ENCODE results near the gene SFT2D1.

Gene SFT2D1

DNA sequence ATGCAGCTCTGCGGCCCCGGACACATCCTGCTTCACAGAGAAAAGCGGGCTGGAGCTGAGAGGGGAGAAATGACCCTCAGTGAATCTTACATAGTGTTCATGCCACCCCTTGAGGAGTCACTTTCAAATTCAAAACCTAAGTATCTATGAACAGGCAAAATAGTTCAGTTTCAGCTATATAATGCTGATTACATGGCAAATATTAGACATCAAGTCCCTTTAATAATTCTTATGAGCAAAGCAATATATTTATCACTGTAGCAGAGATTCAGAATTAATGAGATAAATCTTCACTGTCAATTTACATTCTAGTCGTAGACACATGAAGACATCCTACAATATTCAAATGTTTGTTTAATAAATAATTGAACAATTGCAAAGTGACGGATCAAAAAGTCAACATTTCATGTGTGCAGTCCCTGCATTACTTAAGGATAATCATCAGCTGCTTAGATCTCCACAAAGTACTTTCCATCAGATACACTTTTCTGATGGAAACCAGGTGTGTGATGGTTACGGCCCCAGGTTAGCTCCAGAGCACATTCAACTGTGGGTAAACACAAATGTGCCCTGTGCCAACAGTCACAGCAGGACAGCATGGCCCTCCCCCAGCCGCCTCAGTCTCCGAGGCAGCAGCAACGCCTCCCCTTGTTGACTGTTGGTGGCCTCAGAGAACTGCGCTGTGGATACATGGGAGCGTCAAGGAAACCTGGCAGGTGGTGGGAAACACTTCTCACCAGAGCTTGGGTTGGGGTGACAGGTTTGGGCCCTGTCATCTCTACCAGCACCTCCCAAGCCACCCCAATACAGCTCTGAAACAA, 33.4 kb downstream of the SFT2D1 start:
- TF ChIP-seq, protein P1, sequence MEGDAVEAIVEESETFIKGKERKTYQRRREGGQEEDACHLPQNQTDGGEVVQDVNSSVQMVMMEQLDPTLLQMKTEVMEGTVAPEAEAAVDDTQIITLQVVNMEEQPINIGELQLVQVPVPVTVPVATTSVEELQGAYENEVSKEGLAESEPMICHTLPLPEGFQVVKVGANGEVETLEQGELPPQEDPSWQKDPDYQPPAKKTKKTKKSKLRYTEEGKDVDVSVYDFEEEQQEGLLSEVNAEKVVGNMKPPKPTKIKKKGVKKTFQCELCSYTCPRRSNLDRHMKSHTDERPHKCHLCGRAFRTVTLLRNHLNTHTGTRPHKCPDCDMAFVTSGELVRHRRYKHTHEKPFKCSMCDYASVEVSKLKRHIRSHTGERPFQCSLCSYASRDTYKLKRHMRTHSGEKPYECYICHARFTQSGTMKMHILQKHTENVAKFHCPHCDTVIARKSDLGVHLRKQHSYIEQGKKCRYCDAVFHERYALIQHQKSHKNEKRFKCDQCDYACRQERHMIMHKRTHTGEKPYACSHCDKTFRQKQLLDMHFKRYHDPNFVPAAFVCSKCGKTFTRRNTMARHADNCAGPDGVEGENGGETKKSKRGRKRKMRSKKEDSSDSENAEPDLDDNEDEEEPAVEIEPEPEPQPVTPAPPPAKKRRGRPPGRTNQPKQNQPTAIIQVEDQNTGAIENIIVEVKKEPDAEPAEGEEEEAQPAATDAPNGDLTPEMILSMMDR (IDR thresholded peaks at IDR 0.05; ENCODE audit: low read depth, low read length), result no peak
- no peak for DNase-seq (ENCODE audit: extremely low read depth, low read depth)

GRCh38 chr6:166308033-166308768, 34.1 kb downstream of the SFT2D1 start, which contains the start of gene PRR18:
Gene PRR18, minus strand, starts transcription at chr6:166308392. Its CDS starts 250 bp downstream, at chr6:166308142.
- TF ChIP-seq, protein P1 (IDR thresholded peaks at IDR 0.05; ENCODE audit: low read depth, low read length), result no peak
- no peak for DNase-seq (ENCODE audit: extremely low read depth, low read depth)

- TF ChIP-seq, protein P1 (IDR thresholded peaks at IDR 0.05; ENCODE audit: low read depth, low read length), result no peak
- no peak for DNase-seq (ENCODE audit: extremely low read depth, low read depth)
These were observed 35.0 kb downstream of the SFT2D1 start for GRCh38 chr6:166307082-166308032.

- no peak for DNase-seq (ENCODE audit: extremely low read depth, low read depth)
- TF ChIP-seq, protein P1 (IDR thresholded peaks at IDR 0.05; ENCODE audit: low read depth, low read length), result no peak
These were observed 35.8 kb downstream of the SFT2D1 start for GRCh38 chr6:166306378-166307081.

GRCh38 chr6:166305562-166306117, 36.7 kb downstream of the SFT2D1 start:
- DNase-seq (ENCODE audit: extremely low read depth, low read depth), result no peak
- TF ChIP-seq, protein P1 (IDR thresholded peaks at IDR 0.05; ENCODE audit: low read depth, low read length), result no peak

GRCh38 chr6:166304106-166304505, 38.2 kb downstream of the SFT2D1 start:
- TF ChIP-seq, protein P1 (IDR thresholded peaks at IDR 0.05; ENCODE audit: low read depth, low read length), result no peak
- no peak for DNase-seq (ENCODE audit: extremely low read depth, low read depth)
